Activated CD4-positive, alpha-beta T cell treated with anti-CD3 and anti-CD28 coated beads, Interleukin-2, amount 10 ng/mL, durations not matched to agents 24 days and 14 days (primary cell): ENCODE measurements around the gene CIB4. TPM values are rescaled to one million over a fixed set of nuclear protein-coding genes. Genes with fewer than 3 reads are reported as not detected.

ENCODE experiments used
- DNase-seq: peaks from one replicate; pipeline ENCODE4 v3.0.0; 2022
- H3K27ac Mint-ChIP-seq: one replicate; pipeline ENCODE4 v1.8.0; 2022; ENCODE audit warnings: mild to moderate bottlenecking, mixed read lengths
- H3K27me3 Mint-ChIP-seq: one replicate; pipeline ENCODE4 v1.8.0; 2022; ENCODE audit warnings: mixed read lengths
- H3K36me3 Mint-ChIP-seq: one replicate; pipeline ENCODE4 v1.8.0; 2022; ENCODE audit warnings: low read depth, mild to moderate bottlenecking, mixed read lengths
- H3K4me1 Mint-ChIP-seq: one replicate; pipeline ENCODE4 v1.8.0; 2021; ENCODE audit warnings: mixed read lengths
- H3K4me3 Mint-ChIP-seq: one replicate; pipeline ENCODE4 v1.8.0; 2022; ENCODE audit warnings: mild to moderate bottlenecking, moderate library complexity, mixed read lengths
- H3K9me3 Mint-ChIP-seq: one replicate; pipeline ENCODE4 v1.8.0; 2021; ENCODE audit warnings: mixed read lengths
- intact Hi-C: fragments of 100-400 bp; cut with micrococcal nuclease; formaldehyde crosslinking; loops from one replicate; pipeline ENCODE4 v1.15.1; 2023
- total RNA-seq: library from RNA; stranded (reverse); gene quantifications from 2 replicates; pipeline ENCODE4 v1.2.3, GENCODE V29; 2022

CIB4 gene
- total RNA-seq, 1 donor from 2014 or later: not detected

DNA sequence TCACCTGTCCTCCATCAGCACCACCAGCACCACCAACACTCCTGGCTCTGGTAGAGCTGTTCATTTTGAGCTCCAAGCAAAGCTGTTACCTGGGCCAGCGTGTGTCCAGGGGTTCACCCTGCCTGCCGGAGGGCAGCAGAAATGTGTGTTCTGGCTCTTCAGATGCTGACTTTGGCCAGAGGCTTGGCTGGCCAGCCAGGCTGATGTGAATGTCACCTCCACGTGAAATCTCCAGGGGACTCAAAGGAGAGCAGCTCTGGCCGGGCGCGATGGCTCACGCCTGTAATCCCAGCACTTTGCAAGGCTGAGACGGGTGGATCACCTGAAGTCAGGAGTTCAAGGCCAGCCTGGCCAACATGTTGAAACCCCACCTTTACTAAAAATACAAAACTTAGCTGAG is 33.5 kb downstream of the CIB4 start:
- DNase-seq: no peak
- intact Hi-C loops: no loop called here
- Mint-ChIP-seq H3K27ac (no peak overlapping the region), H3K4me3 (no peak overlapping the region), H3K4me1 (peaks cover 8% of the 10 kb centered on the region), H3K9me3 (no peaks in the 10 kb centered on the region), H3K27me3 (peaks cover 13% of the 10 kb centered on the region), H3K36me3 (no peaks in the 10 kb centered on the region)

DNA sequence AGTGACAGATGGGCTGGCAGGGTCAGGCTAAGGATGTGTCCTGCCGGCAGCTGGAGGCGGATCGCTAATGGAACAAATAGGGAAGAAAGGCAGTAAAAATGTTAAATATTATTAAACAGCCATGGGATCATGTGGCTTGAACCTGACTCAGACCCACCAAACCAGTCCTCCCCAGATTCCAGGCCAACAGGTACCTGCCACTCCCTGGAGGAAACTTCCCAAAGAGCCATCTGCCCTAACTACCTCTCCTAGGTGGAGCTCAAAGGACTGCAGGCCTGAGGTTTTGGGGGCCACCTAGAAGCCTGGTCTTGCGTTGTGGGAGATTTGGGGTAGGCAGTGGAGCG is 34.3 kb downstream of the CIB4 start:
- Mint-ChIP-seq H3K4me1 (peaks cover 8% of the 10 kb centered on the region), H3K27me3 (peaks cover 15% of the 10 kb centered on the region), H3K9me3 (no peaks in the 10 kb centered on the region), H3K27ac (no peak overlapping the region), H3K4me3 (no peak overlapping the region), H3K36me3 (no peaks in the 10 kb centered on the region)
- intact Hi-C loops: no loop called here
- no peak for DNase-seq

DNA sequence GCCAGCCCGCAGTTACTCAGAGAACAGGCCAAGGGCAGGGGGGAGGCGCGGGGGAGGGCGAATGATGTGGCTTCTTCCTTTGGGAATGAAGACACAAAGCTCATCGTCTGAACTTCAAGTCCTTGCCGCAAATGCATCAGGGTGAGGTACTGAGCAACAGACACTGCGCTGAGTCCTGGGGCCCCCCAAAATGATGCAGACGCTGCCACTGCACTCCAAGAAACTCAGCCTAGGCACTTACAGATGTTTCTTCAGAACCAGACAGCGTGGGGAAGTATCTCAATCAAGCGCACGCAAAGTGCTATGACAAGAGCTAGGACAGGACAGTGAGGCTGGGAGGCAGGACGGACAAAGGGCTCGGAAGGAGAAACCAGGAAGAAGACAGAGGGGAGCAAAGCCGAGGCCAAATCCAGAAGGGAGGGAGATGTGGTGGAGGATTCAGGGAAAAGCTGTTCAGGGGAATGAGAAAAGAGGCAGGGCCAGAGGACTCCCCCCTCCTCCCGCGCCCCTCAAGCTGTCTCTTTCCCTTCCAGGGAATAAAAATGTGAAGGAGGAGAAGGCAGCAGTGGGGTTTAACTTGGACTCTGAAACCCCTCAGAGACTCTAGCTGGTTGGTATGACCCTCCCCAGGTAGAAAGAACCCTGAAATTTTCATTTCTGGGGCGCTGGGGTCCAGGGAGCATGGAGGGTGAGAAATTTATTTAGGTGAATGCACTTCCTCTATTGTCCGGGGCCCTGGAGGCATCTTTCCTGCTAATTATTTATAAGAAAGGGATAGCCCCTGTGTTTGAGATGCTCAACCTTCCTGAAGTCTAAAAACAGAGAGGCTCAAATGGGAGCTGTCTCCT is 34.9 kb downstream of the CIB4 start:
- Mint-ChIP-seq H3K36me3 (no peaks in the 10 kb centered on the region), H3K27ac (no peak overlapping the region), H3K4me3 (no peak overlapping the region), H3K9me3 (no peaks in the 10 kb centered on the region), H3K27me3 (peaks cover 20% of the 10 kb centered on the region), H3K4me1 (peaks cover 8% of the 10 kb centered on the region)
- intact Hi-C loops: loop anchor here (1.0 kb wide), 1 partner anchor 139 kb away; no protein-coding TSS in a partner anchor
- no peak for DNase-seq

DNA sequence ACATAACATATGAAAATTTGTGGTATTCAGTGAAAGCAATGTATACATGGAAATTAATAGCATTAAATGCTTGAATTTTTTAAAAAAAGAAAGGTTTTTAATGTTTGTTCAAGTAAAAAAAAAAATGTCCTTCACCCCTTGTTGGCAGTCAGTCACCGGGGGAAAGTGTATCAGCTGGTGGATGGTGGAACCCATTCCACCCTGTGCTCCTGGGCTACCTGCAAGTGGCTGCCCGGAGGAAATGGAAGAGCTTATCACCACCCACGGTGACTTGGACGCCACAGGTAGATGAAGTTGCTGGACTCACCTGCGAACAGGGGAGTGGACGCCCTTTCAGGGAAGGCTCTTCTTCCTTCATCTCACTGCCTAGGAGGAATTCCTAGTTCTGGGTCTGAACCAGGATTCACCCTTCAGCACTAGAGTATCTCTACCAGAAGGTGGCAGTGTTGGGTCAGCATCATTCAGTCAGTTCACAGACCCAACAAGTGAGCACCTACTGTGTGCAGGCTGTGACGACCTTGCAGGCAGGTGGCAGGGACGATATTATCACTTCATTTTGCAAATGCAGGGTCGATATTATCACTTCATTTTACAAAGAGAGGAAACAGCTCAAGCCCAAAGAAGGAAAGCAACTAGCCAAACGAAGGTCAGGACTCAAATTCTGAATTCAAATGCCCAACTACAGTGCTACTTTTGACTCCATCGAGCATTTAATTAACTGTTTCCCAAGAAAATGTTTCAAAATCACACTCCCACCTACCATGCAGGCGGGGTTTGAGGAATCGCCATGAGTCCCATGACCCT is 35.8 kb downstream of the CIB4 start:
- DNase-seq: peak; percentile 81
- H3K27ac Mint-ChIP-seq: no peak overlapping the region
- peaks cover 18% of the 10 kb centered on the region for H3K27me3 Mint-ChIP-seq
- H3K4me1 Mint-ChIP-seq: peaks cover 6% of the 10 kb centered on the region
- H3K4me3 Mint-ChIP-seq: no peak overlapping the region
- intact Hi-C loops: loop anchor here (1.0 kb wide), 1 partner anchor 140 kb away; no protein-coding TSS in a partner anchor
- no peaks in the 10 kb centered on the region for H3K36me3 Mint-ChIP-seq
- no peaks in the 10 kb centered on the region for H3K9me3 Mint-ChIP-seq

DNA sequence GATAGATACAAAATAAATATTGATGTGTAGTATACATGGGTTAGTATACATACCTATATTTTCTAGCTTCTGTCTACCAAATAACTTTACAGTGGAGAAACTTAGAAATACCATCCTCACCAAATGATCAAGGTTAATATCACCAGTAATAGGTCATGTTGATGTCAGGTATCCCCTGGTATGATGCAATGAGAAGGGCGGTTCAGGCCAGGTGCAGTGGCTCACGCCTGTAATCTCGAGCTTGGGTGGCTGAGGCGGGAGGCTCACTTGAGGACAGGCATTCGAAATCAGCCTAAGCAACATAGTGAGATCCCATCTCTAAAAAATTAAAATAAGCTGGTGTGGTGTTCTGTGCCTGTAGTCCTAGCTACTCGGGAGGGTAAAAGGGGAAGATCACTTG is 38.6 kb downstream of the CIB4 start:
- H3K4me1 Mint-ChIP-seq: no peaks in the 10 kb centered on the region
- no peak for DNase-seq
- H3K27ac Mint-ChIP-seq: no peak overlapping the region
- intact Hi-C loops: no loop called here
- peaks cover 17% of the 10 kb centered on the region for H3K27me3 Mint-ChIP-seq
- no peaks in the 10 kb centered on the region for H3K36me3 Mint-ChIP-seq
- H3K4me3 Mint-ChIP-seq: no peak overlapping the region
- no peaks in the 10 kb centered on the region for H3K9me3 Mint-ChIP-seq

DNA sequence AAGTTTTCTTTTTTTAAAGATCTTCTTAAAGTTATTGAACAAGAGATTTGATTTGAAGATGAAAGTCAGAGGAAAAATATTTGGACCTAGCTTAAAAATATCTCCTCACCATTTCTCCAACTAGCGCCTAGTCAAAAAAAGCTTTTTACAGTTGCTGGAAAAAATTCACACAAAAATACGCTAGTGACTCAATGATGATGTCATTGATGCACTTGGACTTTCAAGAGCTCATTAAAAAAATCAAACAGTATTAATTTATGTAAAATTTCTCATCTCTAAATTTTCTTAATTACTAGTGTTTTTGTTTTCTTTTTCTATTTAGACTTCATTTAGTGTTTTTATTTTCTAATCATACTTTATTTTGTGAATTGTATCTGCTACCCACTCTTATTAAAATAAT is 41.8 kb downstream of the CIB4 start:
- Mint-ChIP-seq H3K27me3 (peaks cover 30% of the 10 kb centered on the region), H3K4me1 (peaks cover 1% of the 10 kb centered on the region), H3K9me3 (no peaks in the 10 kb centered on the region), H3K36me3 (no peaks in the 10 kb centered on the region), H3K27ac (no peak overlapping the region), H3K4me3 (no peak overlapping the region)
- no peak for DNase-seq
- intact Hi-C loops: no loop called here

DNA sequence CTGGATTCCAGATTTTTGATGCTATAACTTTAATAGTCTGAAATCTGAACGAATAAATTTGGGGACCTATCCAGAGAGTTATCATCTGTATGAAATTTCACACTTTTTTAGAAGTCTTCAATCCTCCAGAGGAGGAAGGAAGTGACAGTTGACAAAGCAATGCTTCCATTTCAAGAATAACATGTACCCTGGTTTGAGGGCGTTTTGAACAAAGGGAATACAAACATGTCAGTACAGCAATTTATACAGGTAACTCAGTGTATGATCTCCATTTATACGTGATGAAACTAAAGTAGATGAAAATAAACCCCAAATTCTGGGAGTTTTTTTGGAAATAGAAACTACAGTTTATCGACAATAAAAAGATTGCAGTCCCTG is 42.2 kb downstream of the CIB4 start:
- intact Hi-C loops: no loop called here
- no peaks in the 10 kb centered on the region for H3K9me3 Mint-ChIP-seq
- no peak overlapping the region for H3K4me3 Mint-ChIP-seq
- H3K27ac Mint-ChIP-seq: no peak overlapping the region
- H3K27me3 Mint-ChIP-seq: peaks cover 28% of the 10 kb centered on the region
- H3K36me3 Mint-ChIP-seq: no peaks in the 10 kb centered on the region
- H3K4me1 Mint-ChIP-seq: peaks cover 1% of the 10 kb centered on the region
- no peak for DNase-seq

DNA sequence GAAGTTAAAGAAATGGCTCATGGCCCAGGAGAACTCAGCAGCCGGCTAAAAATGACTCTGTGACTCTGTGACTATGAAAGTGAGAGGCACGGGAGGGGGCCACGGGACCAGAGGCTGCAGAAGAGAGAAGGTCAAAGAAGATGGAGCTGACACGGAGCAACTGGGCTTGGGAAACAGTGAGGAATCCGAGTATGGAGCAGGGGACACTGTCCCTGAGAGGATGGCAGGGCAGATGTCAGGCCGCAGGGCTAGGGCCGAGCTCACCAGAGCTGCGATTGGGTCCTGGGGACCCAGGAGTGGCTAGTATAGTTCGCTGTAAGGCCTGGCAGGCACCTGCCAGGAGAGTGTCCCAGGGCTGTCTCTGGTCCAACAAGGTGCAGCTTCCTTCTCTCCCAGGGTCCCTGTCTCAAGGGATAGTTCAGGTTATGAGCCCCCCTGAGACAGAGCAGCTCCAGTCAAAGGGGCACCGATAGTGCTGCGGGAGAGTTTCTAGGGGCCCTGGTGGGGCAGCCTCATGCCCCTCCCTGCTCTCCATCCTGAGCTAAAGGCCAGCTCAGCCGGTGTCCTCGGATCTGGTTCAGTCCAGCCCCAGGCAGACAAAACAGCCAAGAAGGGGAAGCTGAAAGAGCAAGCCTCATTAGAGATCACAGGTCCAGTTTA is 42.7 kb downstream of the CIB4 start:
- no peak overlapping the region for H3K27ac Mint-ChIP-seq
- no peaks in the 10 kb centered on the region for H3K36me3 Mint-ChIP-seq
- no peak for DNase-seq
- H3K4me1 Mint-ChIP-seq: peaks cover 1% of the 10 kb centered on the region
- intact Hi-C loops: no loop called here
- peaks cover 28% of the 10 kb centered on the region for H3K27me3 Mint-ChIP-seq
- H3K9me3 Mint-ChIP-seq: no peaks in the 10 kb centered on the region
- no peak overlapping the region for H3K4me3 Mint-ChIP-seq

DNA sequence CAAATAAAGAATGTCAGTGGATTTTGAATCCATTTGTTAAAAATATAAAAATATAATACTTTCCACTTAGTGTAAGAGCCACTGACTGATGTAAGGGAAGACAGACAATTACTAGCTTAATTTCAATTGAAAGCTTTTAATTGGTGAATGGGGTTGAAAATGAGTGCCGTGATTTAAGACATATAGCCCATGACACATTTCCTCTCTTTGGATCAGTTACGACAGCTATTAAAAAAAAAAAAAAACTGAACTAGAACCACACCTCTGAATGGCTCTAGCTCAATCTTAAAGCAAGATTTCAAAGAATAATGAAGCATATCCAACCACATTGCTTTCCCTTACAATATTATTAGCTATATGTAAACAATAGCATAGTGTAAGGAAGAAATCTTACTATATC is 44.0 kb downstream of the CIB4 start:
- Mint-ChIP-seq H3K36me3 (no peaks in the 10 kb centered on the region), H3K27ac (no peak overlapping the region), H3K4me1 (peaks cover 1% of the 10 kb centered on the region), H3K4me3 (no peak overlapping the region), H3K27me3 (peaks cover 26% of the 10 kb centered on the region), H3K9me3 (no peaks in the 10 kb centered on the region)
- DNase-seq: no peak
- intact Hi-C loops: no loop called here

DNA sequence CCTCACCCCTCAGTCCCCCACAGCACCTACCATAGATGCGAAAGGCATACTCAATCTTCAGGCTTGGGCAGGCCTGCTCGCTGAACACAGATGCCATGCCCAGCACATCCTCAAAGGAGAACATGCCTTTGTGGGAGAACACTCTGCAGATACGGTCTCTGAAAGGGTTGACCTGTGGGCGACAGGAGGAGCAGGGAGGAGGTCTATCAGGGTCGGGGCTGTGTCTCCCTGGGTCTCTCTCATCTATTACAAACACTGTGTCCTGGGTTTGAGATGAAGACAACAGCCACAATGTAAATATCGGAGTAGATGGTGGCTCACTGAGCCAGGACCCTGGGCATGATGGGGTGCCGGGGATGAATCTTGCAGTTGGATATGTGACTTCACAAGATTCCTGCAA is 46.0 kb downstream of the CIB4 start:
- Mint-ChIP-seq H3K4me1 (peaks cover 1% of the 10 kb centered on the region), H3K9me3 (no peaks in the 10 kb centered on the region), H3K4me3 (no peak overlapping the region), H3K36me3 (no peaks in the 10 kb centered on the region), H3K27ac (no peak overlapping the region), H3K27me3 (peaks cover 18% of the 10 kb centered on the region)
- intact Hi-C loops: no loop called here
- no peak for DNase-seq

DNA sequence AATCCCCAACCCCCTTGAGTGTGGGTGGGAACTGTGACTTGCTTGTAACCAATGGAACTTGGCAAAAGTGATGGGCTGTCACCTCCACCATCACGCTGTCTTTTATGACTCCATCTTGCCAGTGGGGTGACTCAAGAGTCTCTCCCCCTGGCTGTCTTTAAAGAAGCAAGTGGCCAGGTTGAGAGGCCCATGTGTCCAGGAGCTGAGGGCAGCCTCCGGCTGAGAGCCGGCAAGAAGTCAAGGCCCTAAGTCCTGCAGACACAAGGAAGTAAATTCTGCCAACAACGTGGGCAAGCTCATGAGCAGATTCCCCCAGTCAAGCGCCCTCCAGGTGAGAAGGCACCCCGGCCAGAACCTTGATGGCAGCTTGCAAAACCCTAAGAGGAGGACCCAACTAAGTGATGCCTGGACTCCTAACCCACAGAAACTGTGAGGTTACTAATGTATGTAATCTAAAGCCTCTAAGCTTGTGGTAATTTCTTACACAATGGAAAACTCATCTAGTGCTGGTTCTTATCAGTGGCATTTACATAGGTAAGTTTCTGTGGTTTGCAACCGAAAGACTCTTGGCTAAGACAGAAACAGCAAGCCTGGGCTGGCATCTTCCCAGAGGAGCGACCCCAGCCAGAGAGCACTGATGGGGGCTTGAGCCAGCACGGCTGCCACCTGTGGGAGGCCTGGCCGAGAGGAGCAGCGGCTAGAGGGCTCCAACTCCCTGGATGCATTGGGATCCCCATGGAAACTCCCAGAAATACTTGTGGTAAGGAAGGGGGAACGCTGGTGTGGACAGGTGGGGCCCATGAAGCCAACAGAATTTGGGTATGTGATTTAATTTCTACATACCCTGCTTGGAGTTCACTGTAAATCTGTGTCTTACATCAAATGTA is 49.3 kb downstream of the CIB4 start:
- no peaks in the 10 kb centered on the region for H3K36me3 Mint-ChIP-seq
- DNase-seq: no peak
- peaks cover 20% of the 10 kb centered on the region for H3K27me3 Mint-ChIP-seq
- no peak overlapping the region for H3K4me3 Mint-ChIP-seq
- peaks cover 1% of the 10 kb centered on the region for H3K4me1 Mint-ChIP-seq
- no peaks in the 10 kb centered on the region for H3K9me3 Mint-ChIP-seq
- intact Hi-C loops: no loop called here
- no peak overlapping the region for H3K27ac Mint-ChIP-seq

DNA sequence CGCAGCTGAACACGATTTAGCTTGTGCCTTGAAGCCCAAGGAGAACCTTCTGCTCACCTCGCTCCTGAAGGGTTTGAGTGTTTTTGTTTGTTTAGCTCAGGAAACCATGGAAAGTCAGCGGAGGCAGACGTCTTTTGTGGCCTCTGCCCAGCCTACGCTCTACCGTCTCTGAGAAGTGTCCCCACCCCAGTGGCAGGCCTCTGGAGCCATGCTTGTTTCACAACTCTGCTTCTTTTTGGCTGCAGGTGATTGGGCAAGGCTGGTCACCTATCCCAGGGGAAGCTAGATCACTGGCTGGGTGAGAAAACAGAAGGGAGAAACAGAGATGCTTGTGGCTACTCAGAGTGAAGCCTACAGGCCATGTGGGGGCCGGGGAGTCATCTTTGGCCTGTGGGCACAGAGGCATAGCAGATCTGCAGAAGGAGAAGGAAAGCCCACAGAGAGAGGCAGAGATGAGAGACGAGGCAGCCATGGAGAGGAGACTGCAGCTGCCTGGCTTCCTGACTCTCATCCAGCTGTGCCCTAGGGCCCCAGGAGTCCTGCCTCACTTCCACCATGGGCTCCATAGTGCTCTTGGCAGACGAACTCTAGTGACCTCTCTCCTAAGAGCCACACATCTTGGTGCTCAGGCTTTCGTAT is 50.1 kb downstream of the CIB4 start:
- peaks cover 1% of the 10 kb centered on the region for H3K4me1 Mint-ChIP-seq
- no peak for DNase-seq
- no peaks in the 10 kb centered on the region for H3K36me3 Mint-ChIP-seq
- intact Hi-C loops: no loop called here
- H3K27me3 Mint-ChIP-seq: peaks cover 23% of the 10 kb centered on the region
- no peak overlapping the region for H3K27ac Mint-ChIP-seq
- H3K9me3 Mint-ChIP-seq: no peaks in the 10 kb centered on the region
- H3K4me3 Mint-ChIP-seq: no peak overlapping the region

DNA sequence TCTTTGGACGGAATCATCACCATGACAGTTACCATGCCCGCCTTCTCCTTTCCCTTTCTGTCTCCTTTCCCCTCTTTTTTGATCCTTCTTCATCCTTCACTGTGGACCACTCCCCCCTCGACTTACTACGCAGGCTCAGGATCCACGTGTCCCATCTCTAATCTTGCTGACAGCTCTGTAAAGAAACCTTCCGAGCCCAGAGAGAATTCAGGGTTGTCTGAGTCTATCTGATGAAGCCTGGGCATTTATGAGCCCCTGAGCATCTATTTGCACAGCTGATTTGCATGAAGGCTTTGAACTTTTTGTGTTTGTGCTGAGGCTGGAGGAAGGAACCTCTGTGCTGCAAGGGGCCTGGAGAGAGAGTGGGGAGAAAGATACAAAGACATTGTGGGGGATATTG is 50.7 kb downstream of the CIB4 start:
- no peak overlapping the region for H3K4me3 Mint-ChIP-seq
- no peaks in the 10 kb centered on the region for H3K4me1 Mint-ChIP-seq
- intact Hi-C loops: no loop called here
- no peaks in the 10 kb centered on the region for H3K9me3 Mint-ChIP-seq
- no peak overlapping the region for H3K27ac Mint-ChIP-seq
- H3K27me3 Mint-ChIP-seq: peaks cover 21% of the 10 kb centered on the region
- no peak for DNase-seq
- no peaks in the 10 kb centered on the region for H3K36me3 Mint-ChIP-seq
